ENCODE measurements around the gene ZNF672.
"Not testable (repeated sequence)": the region's sequence is repeated elsewhere in the genome, so short reads cannot be mapped to it uniquely, and the experiment has no call there.

Gene ZNF672

GRCh38 chr1:248814351-248814750 is 23.7 kb upstream of the ZNF672 start:
- DNase-seq: no peak

- DNase-seq: no peak
Measured at GRCh38 chr1:248815407-248816034, 22.5 kb upstream of the ZNF672 start.

GRCh38 chr1:248816042-248816851 is 21.8 kb upstream of the ZNF672 start:
- no peak for DNase-seq

- DNase-seq: no peak
Measured at GRCh38 chr1:248817065-248817464, 21.0 kb upstream of the ZNF672 start.

- DNase-seq: no peak
Measured at GRCh38 chr1:248818505-248819374, 19.3 kb upstream of the ZNF672 start.

GRCh38 chr1:248820041-248820585 is 17.9 kb upstream of the ZNF672 start:
- no peak for DNase-seq

GRCh38 chr1:248821101-248821500 is 16.9 kb upstream of the ZNF672 start:
- no peak for DNase-seq

GRCh38 chr1:248821641-248822040 is 16.4 kb upstream of the ZNF672 start:
- no peak for DNase-seq

- DNase-seq: no peak
Measured at GRCh38 chr1:248822148-248823032, 15.6 kb upstream of the ZNF672 start.

GRCh38 chr1:248823517-248824001 is 14.5 kb upstream of the ZNF672 start:
- DNase-seq: no peak

- DNase-seq: no peak
Measured at GRCh38 chr1:248824301-248824700, 13.7 kb upstream of the ZNF672 start.

GRCh38 chr1:248824701-248825100 is 13.3 kb upstream of the ZNF672 start:
- DNase-seq: no peak

- DNase-seq: no peak
Measured at GRCh38 chr1:248825136-248825535, 12.9 kb upstream of the ZNF672 start.

- DNase-seq: no peak
Measured at GRCh38 chr1:248825573-248825908, 12.5 kb upstream of the ZNF672 start.

- peak; percentile 90 for DNase-seq
Measured at GRCh38 chr1:248825909-248826760, 11.9 kb upstream of the ZNF672 start, which contains the start of gene SH3BP5L. Gene SH3BP5L (minus strand): TSS chr1:248825915. CDS start chr1:248824935, 980 bp downstream.

- DNase-seq: no peak
Measured at GRCh38 chr1:248828845-248829244, 9.2 kb upstream of the ZNF672 start.

GRCh38 chr1:248830718-248831017 is 7.4 kb upstream of the ZNF672 start:
- not testable (repeated sequence) for DNase-seq

- DNase-seq: no peak
Measured at GRCh38 chr1:248831842-248832241, 6.2 kb upstream of the ZNF672 start.

GRCh38 chr1:248834343-248834940 is 3.6 kb upstream of the ZNF672 start:
- no peak for DNase-seq

GRCh38 chr1:248837045-248837780 is 811 bp upstream of the ZNF672 start:
- peak; percentile 56 for DNase-seq
